Measurements from ENCODE around the gene QSOX1. TPM values are rescaled to one million over a fixed set of nuclear protein-coding genes. Genes with fewer than 3 reads are reported as not detected.
"Not testable (repeated sequence)": the region's sequence is repeated elsewhere in the genome, so short reads cannot be mapped to it uniquely, and the experiment has no call there.

Gene QSOX1
- total RNA-seq, 1 experiment from 2014 or later = 135 TPM

GRCh38 chr1:180133193-180133592 lies 21.5 kb upstream of the QSOX1 start (continued):
- TF ChIP-seq ZNF281 (CRISPR knock-in tag; IDR thresholded peaks at IDR 0.05) (no peak), USF1 (CRISPR knock-in tag; IDR thresholded peaks at IDR 0.05) (no peak)

GRCh38 chr1:180133688-180134087 lies 21.0 kb upstream of the QSOX1 start:
- H3K4me3 Mint-ChIP-seq; H3K9me3 Mint-ChIP-seq; H3K27me3 Mint-ChIP-seq (ENCODE audit: low read depth); ATAC-seq; DNase-seq (ENCODE audit: low spot score); H3K4me1 Mint-ChIP-seq; H3K27ac Mint-ChIP-seq; CTCF ChIA-PET; H3K36me3 Mint-ChIP-seq; POLR2A ChIA-PET: not testable (repeated sequence)

GRCh38 chr1:180135535-180135934 lies 19.1 kb upstream of the QSOX1 start:
- ChIA-PET CTCF (interaction anchor here (0.7 to 1.0 kb wide), 2 partner anchors 15 to 44 kb away, joined by 3 read pairs; no protein-coding TSS in a partner anchor), POLR2A (no interaction called here)
- H3K4me3 Mint-ChIP-seq = no peak overlapping the region
- no peaks in the 10 kb centered on the region for H3K9me3 Mint-ChIP-seq
- TF ChIP-seq MAX (CRISPR knock-in tag; IDR thresholded peaks at IDR 0.05) = no peak
- no peak for TF ChIP-seq USF2 (CRISPR knock-in tag; IDR thresholded peaks at IDR 0.05)
- TF ChIP-seq ZMAT4 (CRISPR knock-in tag; IDR thresholded peaks at IDR 0.05) = no peak
- no peak for TF ChIP-seq E2F4 (CRISPR knock-in tag; IDR thresholded peaks at IDR 0.05; ENCODE audit: borderline replicate concordance, low read depth)
- TF ChIP-seq AR (CRISPR knock-in tag; IDR thresholded peaks at IDR 0.05) = no peak
- TF ChIP-seq HMGA2 (CRISPR knock-in tag; IDR thresholded peaks at IDR 0.05) = no peak
- no peak for TF ChIP-seq TEAD4 (CRISPR knock-in tag; IDR thresholded peaks at IDR 0.05)
- TF ChIP-seq ZNF138 (CRISPR knock-in tag; conservative IDR thresholded peaks at IDR 0.05) = no peak
- ATAC-seq (no peak), DNase-seq (ENCODE audit: low spot score) (no peak)
- H3K27ac Mint-ChIP-seq = no peak overlapping the region
- no peaks in the 10 kb centered on the region for H3K36me3 Mint-ChIP-seq
- H3K27me3 Mint-ChIP-seq (ENCODE audit: low read depth) = no peaks in the 10 kb centered on the region; the same call in 1 of the 2 replicates
- no peaks in the 10 kb centered on the region for H3K4me1 Mint-ChIP-seq

All from WTC11 (cell line).